ENCODE results near the gene CAMK2B. TPM values are rescaled to one million over a fixed set of nuclear protein-coding genes. Genes with fewer than 3 reads are reported as not detected.

The CAMK2B gene
- total and polyA plus RNA-seq, 2 experiments from 2014 or later: not detected

- TF ChIP-seq ZNF462 (CRISPR knock-in tag; IDR thresholded peaks at IDR 0.05) (no peak), ZNF114 (CRISPR knock-in tag; IDR thresholded peaks at IDR 0.05) (no peak), CREB1 (CRISPR knock-in tag; IDR thresholded peaks at IDR 0.05; ENCODE audit: low read depth) (no peak)
Observed at GRCh38 chr7:44195889-44196288, 129.5 kb downstream of the CAMK2B start (continued).

GRCh38 chr7:44194562-44195145 lies 130.7 kb downstream of the CAMK2B start:
- H3K4me3 Mint-ChIP-seq: no peak overlapping the region
- Histone ChIP-seq H2AFZ (no peak overlapping the region), H3K27ac (ENCODE audit: low read depth) (no peak overlapping the region), H3K36me3 (ENCODE audit: insufficient read depth) (no peaks in the 10 kb centered on the region), H3K4me3 (no peak overlapping the region), H3F3A (replicated peaks; ENCODE audit: low read depth) (no peaks in the 10 kb centered on the region), H3K27me3 (ENCODE audit: insufficient read depth) (peaks cover 7% of the 10 kb centered on the region; the same call in 1 of the 2 replicates), H4K20me1 (replicated peaks; ENCODE audit: insufficient read depth) (no peaks in the 10 kb centered on the region), H3K9me2 (ENCODE audit: insufficient read depth) (no peaks in the 10 kb centered on the region; the same call in 1 of the 2 replicates), H3K79me2 (replicated peaks; ENCODE audit: insufficient read depth) (no peaks in the 10 kb centered on the region), H3K4me2 (no peak overlapping the region), H3K4me1 (ENCODE audit: insufficient read depth) (no peaks in the 10 kb centered on the region)
- peaks cover 5% of the 10 kb centered on the region; the same call in 1 of the 3 replicates for H3K4me1 Mint-ChIP-seq
- no peaks in the 10 kb centered on the region for H3K9me3 Mint-ChIP-seq
- ATAC-seq (no peak), DNase-seq (ENCODE audit: low spot score) (no peak)
- no peaks in the 10 kb centered on the region; the same call in 2 of the 3 replicates for H3K36me3 Mint-ChIP-seq (ENCODE audit: low read depth)
- peaks cover 4% of the 10 kb centered on the region for H3K27me3 Mint-ChIP-seq (ENCODE audit: insufficient read depth, low read depth, poor library complexity)
- H3K27ac Mint-ChIP-seq: no peak overlapping the region
- no peak for TF ChIP-seq JUNB (IDR thresholded peaks at IDR 0.05; ENCODE audit: unreplicated experiment)
- TF ChIP-seq ZNF331 (CRISPR knock-in tag; IDR thresholded peaks at IDR 0.05; ENCODE audit: low read depth): no peak
- no peak for TF ChIP-seq STAT1 (IDR thresholded peaks at IDR 0.05; ENCODE audit: unreplicated experiment)
- no peak for TF ChIP-seq ETS1 (IDR thresholded peaks at IDR 0.05)
- TF ChIP-seq, protein P1, sequence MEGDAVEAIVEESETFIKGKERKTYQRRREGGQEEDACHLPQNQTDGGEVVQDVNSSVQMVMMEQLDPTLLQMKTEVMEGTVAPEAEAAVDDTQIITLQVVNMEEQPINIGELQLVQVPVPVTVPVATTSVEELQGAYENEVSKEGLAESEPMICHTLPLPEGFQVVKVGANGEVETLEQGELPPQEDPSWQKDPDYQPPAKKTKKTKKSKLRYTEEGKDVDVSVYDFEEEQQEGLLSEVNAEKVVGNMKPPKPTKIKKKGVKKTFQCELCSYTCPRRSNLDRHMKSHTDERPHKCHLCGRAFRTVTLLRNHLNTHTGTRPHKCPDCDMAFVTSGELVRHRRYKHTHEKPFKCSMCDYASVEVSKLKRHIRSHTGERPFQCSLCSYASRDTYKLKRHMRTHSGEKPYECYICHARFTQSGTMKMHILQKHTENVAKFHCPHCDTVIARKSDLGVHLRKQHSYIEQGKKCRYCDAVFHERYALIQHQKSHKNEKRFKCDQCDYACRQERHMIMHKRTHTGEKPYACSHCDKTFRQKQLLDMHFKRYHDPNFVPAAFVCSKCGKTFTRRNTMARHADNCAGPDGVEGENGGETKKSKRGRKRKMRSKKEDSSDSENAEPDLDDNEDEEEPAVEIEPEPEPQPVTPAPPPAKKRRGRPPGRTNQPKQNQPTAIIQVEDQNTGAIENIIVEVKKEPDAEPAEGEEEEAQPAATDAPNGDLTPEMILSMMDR (conservative IDR thresholded peaks at IDR 0.05; ENCODE audit: low read depth in 2 of 2): no peak

Data from GM23338 (cell line).